Left ventricle myocardium inferior (tissue), 1 donor: ENCODE results near the gene GIN1. TPM values are rescaled to one million over a fixed set of nuclear protein-coding genes. Genes with fewer than 3 reads are reported as not detected.

Experiments used
- DNase-seq: peaks from one replicate; pipeline ENCODE4 v3.0.0-alpha.2; 2020
- H3K27ac ChIP-seq: fragments of 200-600 bp; replicated peaks from 2 replicates; pipeline ENCODE4 v1.8.0; 2021
- H3K27me3 ChIP-seq: fragments of 200-600 bp; 2 replicates; pipeline ENCODE4 v1.8.0; 2021; ENCODE audit warnings: low read depth
- H3K36me3 ChIP-seq: fragments of 200-600 bp; 2 replicates; pipeline ENCODE4 v1.8.0; 2021
- H3K4me1 ChIP-seq: fragments of 200-600 bp; 2 replicates; pipeline ENCODE4 v1.8.0; 2021
- H3K4me3 ChIP-seq: fragments of 200-600 bp; 2 replicates; pipeline ENCODE4 v1.8.0; 2021; ENCODE audit warnings: mild to moderate bottlenecking, moderate library complexity
- H3K9me3 ChIP-seq: fragments of 200-600 bp; replicated peaks from 2 replicates; pipeline ENCODE4 v1.8.0; 2021
- CTCF ChIP-seq: fragments of 200-600 bp; IDR thresholded peaks from 2 replicates; pipeline ENCODE4 v1.8.0; 2021; ENCODE audit warnings: antibody characterized with exemption, mild to moderate bottlenecking, borderline replicate concordance
- intact Hi-C: fragments of 100-400 bp; cut with micrococcal nuclease; formaldehyde crosslinking; loops from one replicate; pipeline ENCODE4 v1.11.0; 2022
- total RNA-seq: library from RNA; stranded (reverse); fragmentation: NEBNext Ultra II Directional; extraction: Animal tissue kit (Norgen Biotek cat#: 25700); gene quantifications from one replicate; pipeline ENCODE4 v1.2.1, GENCODE V29; 2021
- donor health status: DM: no; HTN: yes; CAD: no; lungs with severe emphysema.

The GIN1 gene
- total RNA-seq, 1 donor from 2014 or later: 14.1 TPM

- H3K4me1 ChIP-seq: peaks cover 42% of the 10 kb centered on the region
- intact Hi-C loops: no loop called here
- H3K36me3 ChIP-seq: peaks cover 15% of the 10 kb centered on the region
- H3K27ac ChIP-seq: no peak overlapping the region
- H3K9me3 ChIP-seq: no peaks in the 10 kb centered on the region
- DNase-seq: no peak
- no peaks in the 10 kb centered on the region for H3K27me3 ChIP-seq
- H3K4me3 ChIP-seq: no peak overlapping the region
- TF ChIP-seq CTCF: no peak
Observed at GRCh38 chr5:103127292-103127817, 7.4 kb upstream of the GIN1 start.

GRCh38 chr5:103126557-103126956 lies 6.6 kb upstream of the GIN1 start:
- Histone ChIP-seq H3K27me3 (no peaks in the 10 kb centered on the region), H3K9me3 (no peaks in the 10 kb centered on the region), H3K4me3 (no peak overlapping the region), H3K27ac (no peak overlapping the region), H3K4me1 (peaks cover 49% of the 10 kb centered on the region), H3K36me3 (peaks cover 15% of the 10 kb centered on the region)
- no peak for DNase-seq
- intact Hi-C loops: no loop called here
- TF ChIP-seq CTCF: no peak

GRCh38 chr5:103122242-103122641 lies 2.3 kb upstream of the GIN1 start:
- peaks cover 65% of the 10 kb centered on the region for H3K4me1 ChIP-seq
- intact Hi-C loops: no loop called here
- no peaks in the 10 kb centered on the region for H3K36me3 ChIP-seq
- H3K9me3 ChIP-seq: no peaks in the 10 kb centered on the region
- no peak overlapping the region for H3K27ac ChIP-seq
- H3K27me3 ChIP-seq: no peaks in the 10 kb centered on the region
- no peak for DNase-seq
- peak overlapping the region; percentile 86 for H3K4me3 ChIP-seq
- no peak for TF ChIP-seq CTCF

- Histone ChIP-seq H3K4me1 (peaks cover 68% of the 10 kb centered on the region), H3K27me3 (no peaks in the 10 kb centered on the region), H3K9me3 (no peaks in the 10 kb centered on the region), H3K27ac (peak overlapping the region; percentile 97), H3K36me3 (no peaks in the 10 kb centered on the region), H3K4me3 (peak overlapping the region; percentile 86)
- intact Hi-C loops: no loop called here
- DNase-seq: no peak
- TF ChIP-seq CTCF: no peak
Observed at GRCh38 chr5:103120607-103121200, 766 bp upstream of the GIN1 start.

- no peak for TF ChIP-seq CTCF
- no peaks in the 10 kb centered on the region for H3K27me3 ChIP-seq
- DNase-seq: no peak
- no peaks in the 10 kb centered on the region for H3K9me3 ChIP-seq
- intact Hi-C loops: no loop called here
- H3K4me1 ChIP-seq: peaks cover 71% of the 10 kb centered on the region
- H3K4me3 ChIP-seq: peak overlapping the region; percentile 86
- peak overlapping the region; percentile 97 for H3K27ac ChIP-seq
- H3K36me3 ChIP-seq: no peaks in the 10 kb centered on the region
Observed at GRCh38 chr5:103119070-103119764, 721 bp downstream of the GIN1 start.
